Psoas muscle (tissue), 8 donors: Measurements from ENCODE around the gene R3HCC1L. TPM values are rescaled to one million over a fixed set of nuclear protein-coding genes. Genes with fewer than 3 reads are reported as not detected.

Experiments
- ATAC-seq, 4 donors: fragments of 200-7000 bp; cut with Tn5 transposase; one replicate each; pipeline ENCODE4 v1.9.1; 2020; ENCODE audit warnings: moderate library complexity in 3 of 4, mild to moderate bottlenecking in 2 of 4
- DNase-seq, 2 donors: peaks; one replicate each; pipeline ENCODE4 v3.0.0-alpha.2; 2020
- H3K27ac ChIP-seq: fragments of 200-600 bp; one replicate; pipeline ENCODE4 v1.8.0; 2022
- H3K27me3 ChIP-seq, 3 donors: fragments of 200-600 bp in 1 of 3; one replicate each; pipeline versions ENCODE4 v1.6.1 to v1.8.0; 2013 to 2022; ENCODE audit warnings: low read length in 2 of 3, mild to moderate bottlenecking in 2 of 3, moderate library complexity in 1 of 3; ENCODE audit not compliant: insufficient read depth in 3 of 3
- H3K36me3 ChIP-seq, 2 donors: fragments of 200-600 bp in 1 of 2; one replicate each; pipeline versions ENCODE4 v1.6.1 to v1.8.0; 2013 to 2022; ENCODE audit warnings: low read depth in 1 of 2, mild to moderate bottlenecking in 1 of 2, moderate library complexity in 1 of 2; ENCODE audit not compliant: insufficient read depth in 1 of 2
- H3K4me1 ChIP-seq: fragments of 200-600 bp; one replicate; pipeline ENCODE4 v1.8.0; 2022
- H3K4me3 ChIP-seq: fragments of 200-600 bp; one replicate; pipeline ENCODE4 v1.8.0; 2022; ENCODE audit warnings: mild to moderate bottlenecking
- H3K9me3 ChIP-seq: fragments of 200-600 bp; one replicate; pipeline ENCODE4 v1.8.0; 2022
- WGBS, 3 donors: extraction: QIAGEN DNeasy Blood & Tissue Kit; methylation state at CpG; one replicate each; pipeline versions ENCODE4 v1.1.6 to v1.1.7; 2013; 5-methylcytosine and 5-hydroxymethylcytosine counted together
- intact Hi-C, 2 donors: fragments of 100-400 bp; cut with DNase I; formaldehyde crosslinking; loops; one replicate each; pipeline versions ENCODE4 v1.11.0 to v1.14.2; 2022
- polyA plus RNA-seq, 3 donors: library from polyadenylated mRNA; stranded (reverse); fragments of 200-250 nt; gene quantifications; one replicate each; pipeline ENCODE4 v1.2.3, GENCODE V29; 2013
- total RNA-seq, 4 donors: library from RNA; stranded (reverse); fragmentation: NEBNext Ultra II Directional in 2 of 4; extraction: Animal tissue kit (Norgen Biotek cat#: 25700) in 2 of 4; gene quantifications; one replicate each; pipeline versions ENCODE4 v1.2.1 to v1.2.4, GENCODE V29; 2021 to 2023
- TF ChIP-seq, protein P1 (sequence below): fragments of 200-600 bp; IDR thresholded peaks from one replicate; pipeline ENCODE4 v1.8.0; 2022; ENCODE audit warnings: antibody characterized with exemption
- donor health status: healthy with polysubstance abuse.
- donor health status: DM: no; HTN: no; CAD: no; lungs with moderate emphysema.
- donor health status: Bipolar disorder and iron deficiency.
- donor health status: healthy.
- donor health status: DM: yes; HTN: yes; CAD: no.
- donor health status: DM: no; HTN: no; CAD: no.
- donor health status: DM: no; HTN: no; CAD: no.
- donor health status: DM: yes; HTN: yes; CAD: no.

R3HCC1L gene
- total and polyA plus RNA-seq, 7 donors = 5.2 to 18.3 (median 6.2) TPM

DNA sequence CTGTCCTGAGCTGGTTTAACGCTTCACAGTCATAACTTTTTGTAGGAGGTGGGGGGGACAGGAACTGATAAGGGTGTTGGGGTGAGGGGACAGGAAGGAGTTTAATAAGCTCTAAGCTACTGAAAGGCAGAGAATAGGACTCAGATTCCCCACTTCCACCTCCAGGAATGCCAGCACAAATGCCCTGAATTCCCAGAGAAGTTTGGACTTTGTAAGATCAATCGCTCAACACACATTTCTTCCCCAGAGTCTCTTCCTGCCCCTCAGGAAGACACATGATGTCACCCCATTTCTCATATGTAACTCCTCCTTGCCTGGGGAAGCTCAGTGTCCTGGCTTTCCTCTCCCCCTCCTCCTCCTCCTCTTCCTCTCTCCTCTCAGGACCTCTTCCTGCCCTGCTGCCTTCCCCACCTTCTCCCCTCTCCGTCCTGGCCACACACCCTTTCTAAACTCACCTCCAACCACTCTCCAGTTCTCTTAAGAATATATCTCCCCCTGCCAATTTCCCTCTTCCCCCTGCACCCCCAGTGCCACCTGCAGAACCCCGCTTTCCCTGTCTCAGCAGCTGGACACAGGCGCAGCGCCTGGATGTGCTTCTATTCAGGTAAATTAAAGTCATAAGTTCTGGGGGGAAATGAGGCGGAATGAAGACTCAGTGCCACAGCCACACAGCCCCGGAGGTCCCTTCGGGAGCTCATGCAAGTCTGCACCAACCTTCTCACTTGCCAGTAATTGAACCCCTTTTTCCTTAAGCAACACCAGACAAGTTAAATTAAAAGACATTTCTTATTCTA lies 138.8 kb downstream of the R3HCC1L start:
- intact Hi-C loops = no loop called here
- TF ChIP-seq, protein P1, sequence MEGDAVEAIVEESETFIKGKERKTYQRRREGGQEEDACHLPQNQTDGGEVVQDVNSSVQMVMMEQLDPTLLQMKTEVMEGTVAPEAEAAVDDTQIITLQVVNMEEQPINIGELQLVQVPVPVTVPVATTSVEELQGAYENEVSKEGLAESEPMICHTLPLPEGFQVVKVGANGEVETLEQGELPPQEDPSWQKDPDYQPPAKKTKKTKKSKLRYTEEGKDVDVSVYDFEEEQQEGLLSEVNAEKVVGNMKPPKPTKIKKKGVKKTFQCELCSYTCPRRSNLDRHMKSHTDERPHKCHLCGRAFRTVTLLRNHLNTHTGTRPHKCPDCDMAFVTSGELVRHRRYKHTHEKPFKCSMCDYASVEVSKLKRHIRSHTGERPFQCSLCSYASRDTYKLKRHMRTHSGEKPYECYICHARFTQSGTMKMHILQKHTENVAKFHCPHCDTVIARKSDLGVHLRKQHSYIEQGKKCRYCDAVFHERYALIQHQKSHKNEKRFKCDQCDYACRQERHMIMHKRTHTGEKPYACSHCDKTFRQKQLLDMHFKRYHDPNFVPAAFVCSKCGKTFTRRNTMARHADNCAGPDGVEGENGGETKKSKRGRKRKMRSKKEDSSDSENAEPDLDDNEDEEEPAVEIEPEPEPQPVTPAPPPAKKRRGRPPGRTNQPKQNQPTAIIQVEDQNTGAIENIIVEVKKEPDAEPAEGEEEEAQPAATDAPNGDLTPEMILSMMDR = no peak
- ATAC-seq = no peak

DNA sequence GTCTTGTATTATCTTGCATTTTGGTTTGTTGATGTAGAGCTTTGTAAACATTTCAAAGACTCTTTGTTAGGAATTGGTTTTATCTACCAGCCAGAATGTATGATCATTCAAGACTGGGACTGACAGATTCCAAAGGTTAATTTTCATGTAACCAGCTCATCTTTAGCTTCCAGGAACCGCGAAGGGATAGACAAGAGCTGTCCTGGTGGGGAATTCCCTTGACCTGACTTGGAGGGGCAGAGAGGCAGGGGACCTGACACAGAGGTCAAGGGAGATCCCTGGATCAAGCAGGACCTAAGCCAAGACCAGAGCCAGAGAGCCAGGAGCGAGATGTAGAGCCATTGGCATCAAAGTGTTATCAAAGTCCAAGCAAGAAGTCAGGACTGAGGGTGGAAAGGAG lies 140.1 kb downstream of the R3HCC1L start:
- Histone ChIP-seq H3K4me1 (peaks cover 16% of the 10 kb centered on the region), H3K4me3 (no peak overlapping the region), H3K36me3 (no peaks in the 10 kb centered on the region), H3K27me3 (no peaks in the 10 kb centered on the region), H3K9me3 (no peaks in the 10 kb centered on the region), H3K27ac (no peak overlapping the region)
- intact Hi-C loops = no loop called here
- ATAC-seq = no peak
- no peak for DNase-seq
- TF ChIP-seq, protein P1 = no peak
- 67 to 95% (median 94%) methylated on average over 3 of the region's 3 CpGs for WGBS, 3 donors

More for the DNA sequence above, 138.8 kb downstream of the R3HCC1L start:
- Histone ChIP-seq H3K4me3 (no peak overlapping the region), H3K36me3 (no peaks in the 10 kb centered on the region), H3K27me3 (no peaks in the 10 kb centered on the region), H3K9me3 (no peaks in the 10 kb centered on the region), H3K4me1 (peaks cover 25% of the 10 kb centered on the region), H3K27ac (no peak overlapping the region)
- WGBS, 3 donors = 75 to 92% (median 89%) methylated on average over 9 of the region's 9 CpGs
- no peak for DNase-seq

- H3K4me3 ChIP-seq = no peak overlapping the region
- DNase-seq (no peak), ATAC-seq (no peak)
- TF ChIP-seq, protein P1 = no peak
- H3K9me3 ChIP-seq = no peaks in the 10 kb centered on the region
- H3K4me1 ChIP-seq = no peaks in the 10 kb centered on the region
- H3K27me3 ChIP-seq = no peaks in the 10 kb centered on the region
- no peak overlapping the region for H3K27ac ChIP-seq
- intact Hi-C loops = no loop called here
- 93 to 97% (median 94%) methylated on average over 3 of the region's 3 CpGs for WGBS, 3 donors
- H3K36me3 ChIP-seq = no peaks in the 10 kb centered on the region
Measured at GRCh38 chr10:98276311-98276710, 141.9 kb downstream of the R3HCC1L start.

DNA sequence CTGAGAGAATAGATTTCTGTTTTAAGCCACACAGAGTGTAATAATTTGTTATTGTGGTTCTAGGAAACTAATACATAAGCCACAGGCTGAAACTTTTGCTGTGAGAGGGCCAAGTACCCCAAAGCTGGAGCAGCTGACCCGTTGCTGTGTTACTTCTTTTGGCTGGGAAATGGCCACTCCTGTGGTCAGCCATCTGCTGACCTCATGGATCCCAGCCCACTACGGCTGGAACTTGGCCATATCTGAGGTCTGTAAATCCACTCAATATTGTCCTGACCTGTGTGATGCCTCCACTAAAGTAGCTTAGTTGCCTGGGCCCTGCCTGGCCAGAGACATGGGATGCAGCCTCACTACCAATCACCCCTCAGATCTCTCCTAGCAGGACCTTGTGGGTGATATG lies 151.0 kb downstream of the R3HCC1L start:
- ATAC-seq (peak in 1 of 4 donors; percentile 64), DNase-seq (no peak)
- no peak overlapping the region for H3K4me3 ChIP-seq
- H3K9me3 ChIP-seq = no peaks in the 10 kb centered on the region
- intact Hi-C loops = no loop called here
- no peaks in the 10 kb centered on the region for H3K36me3 ChIP-seq
- H3K27me3 ChIP-seq = no peaks in the 10 kb centered on the region
- TF ChIP-seq, protein P1 = no peak
- 23 to 41% (median 31%) methylated on average over 2 of the region's 2 CpGs for WGBS, 3 donors
- H3K4me1 ChIP-seq = no peaks in the 10 kb centered on the region
- no peak overlapping the region for H3K27ac ChIP-seq

- Histone ChIP-seq H3K27ac (no peak overlapping the region), H3K36me3 (no peaks in the 10 kb centered on the region), H3K4me1 (no peaks in the 10 kb centered on the region), H3K9me3 (no peaks in the 10 kb centered on the region), H3K4me3 (no peak overlapping the region), H3K27me3 (no peaks in the 10 kb centered on the region)
- DNase-seq = no peak
- TF ChIP-seq, protein P1 = no peak
- intact Hi-C loops = no loop called here
- WGBS, 3 donors = 90 to 94% (median 92%) methylated on average over 12 of the region's 12 CpGs
- ATAC-seq = no peak
Measured at GRCh38 chr10:98286419-98286818, 152.0 kb downstream of the R3HCC1L start.
